Spinal cord (tissue), 10 donors: ENCODE results near the gene UBE2Q2. TPM values are rescaled to one million over a fixed set of nuclear protein-coding genes. Genes with fewer than 3 reads are reported as not detected.
A peak's percentile ranks its signal among the peaks of the same experiment; 100 is the strongest.
"Not testable (repeated sequence)": the region's sequence is repeated elsewhere in the genome, so short reads cannot be mapped to it uniquely, and the experiment has no call there.

Source experiments
- DNase-seq, 6 donors: peaks; one replicate each; pipeline versions ENCODE4 v3.0.0 to v3.0.0-alpha.2; 2013 to 2015; ENCODE audit warnings: low spot score in 6 of 6, low read depth in 4 of 6
- H3K27ac ChIP-seq: one replicate; pipeline ENCODE4 v1.5.1; 2013; ENCODE audit warnings: low read depth, low read length, control low read depth
- H3K27me3 ChIP-seq: one replicate; pipeline ENCODE4 v1.6.1; 2013; ENCODE audit warnings: low read length; ENCODE audit not compliant: control insufficient read depth, insufficient read depth
- H3K36me3 ChIP-seq: one replicate; pipeline ENCODE4 v1.6.1; 2013; ENCODE audit warnings: low read length; ENCODE audit not compliant: control insufficient read depth, insufficient read depth
- H3K4me1 ChIP-seq: one replicate; pipeline ENCODE4 v1.6.1; 2013; ENCODE audit warnings: low read length; ENCODE audit not compliant: control insufficient read depth, insufficient read depth
- H3K4me3 ChIP-seq: one replicate; pipeline ENCODE4 v1.5.1; 2013; ENCODE audit warnings: low read depth, low read length, control low read depth
- H3K9me3 ChIP-seq: one replicate; pipeline ENCODE4 v1.6.1; 2013; ENCODE audit warnings: low read length; ENCODE audit not compliant: control insufficient read depth, insufficient read depth
- WGBS: methylation state at CpG from one replicate; pipeline ENCODE4 v1.1.5; 2013; ENCODE audit warnings: missing lambda C conversion rate; ENCODE audit not compliant: insufficient coverage; 5-methylcytosine and 5-hydroxymethylcytosine counted together
- polyA plus RNA-seq, 2 donors: library from polyadenylated mRNA; unstranded; fragments of 120-200 nt; gene quantifications; one replicate each; pipeline ENCODE4 v1.2.1, GENCODE V29; 2013; ENCODE audit not compliant: insufficient read length in 2 of 2
- total RNA-seq, 2 donors: library from RNA; depleted of rRNA in 1 of 2; stranded (reverse); fragments of 120-200 nt in 1 of 2; fragments of >200 nt in 1 of 2; gene quantifications; one replicate each; pipeline versions ENCODE4 v1.2.3 to v1.2.4, GENCODE V29; 2013 to 2014
- donor health status: healthy.

Gene UBE2Q2
- total and polyA plus RNA-seq, 4 donors: 46.6 to 60.5 (median 56.1) TPM

DNA sequence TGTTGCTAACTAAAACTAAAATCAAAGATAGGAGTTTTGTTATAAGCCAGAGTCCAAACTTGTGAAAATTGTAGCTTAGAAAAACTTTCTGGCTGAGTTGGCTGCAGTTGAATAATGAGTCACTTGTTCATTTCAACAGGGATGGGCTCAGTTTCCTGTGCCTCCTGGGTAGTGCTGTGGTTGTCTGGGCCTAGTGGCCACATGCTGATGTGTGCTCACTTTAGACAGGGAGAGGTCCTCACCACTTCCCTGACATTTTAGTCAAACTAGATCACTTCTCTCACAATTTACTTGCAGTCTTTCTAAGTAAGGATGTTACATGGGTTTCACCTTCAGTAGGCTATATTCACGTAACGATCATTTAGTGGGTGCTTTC is 6.3 kb upstream of the UBE2Q2 start:
- WGBS: 100% methylated on average over 2 of the region's 2 CpGs
- H3K4me3 ChIP-seq: no peak overlapping the region
- H3K36me3 ChIP-seq: no peaks in the 10 kb centered on the region
- H3K27me3 ChIP-seq: no peaks in the 10 kb centered on the region
- DNase-seq: no peak
- no peak overlapping the region for H3K27ac ChIP-seq
- no peaks in the 10 kb centered on the region for H3K4me1 ChIP-seq
- H3K9me3 ChIP-seq: no peaks in the 10 kb centered on the region

DNA sequence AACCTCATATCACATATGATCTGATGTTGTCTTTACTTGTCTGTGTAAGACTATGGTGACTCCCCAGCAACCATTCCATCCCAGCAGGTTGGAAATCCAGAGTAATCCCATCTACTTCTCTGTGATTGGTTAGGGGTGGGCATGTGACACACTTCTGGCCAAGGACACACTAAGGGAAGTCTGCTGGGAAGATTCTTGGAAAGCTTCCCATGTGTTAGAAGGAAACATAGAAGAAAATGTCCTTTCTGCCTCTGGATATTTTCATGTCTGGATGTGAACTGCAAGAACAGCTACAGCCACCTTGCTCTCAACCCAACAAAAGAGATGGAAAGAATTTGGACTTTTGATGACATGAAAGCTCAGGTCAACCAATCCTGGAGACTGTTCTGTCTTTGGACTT is 2.6 kb upstream of the UBE2Q2 start:
- peak in 4 of 6 donors; percentile 8 to 75 (median 50) for DNase-seq
- peaks cover 14% of the 10 kb centered on the region for H3K4me1 ChIP-seq
- no peak overlapping the region for H3K27ac ChIP-seq
- no peaks in the 10 kb centered on the region for H3K27me3 ChIP-seq
- no peak overlapping the region for H3K4me3 ChIP-seq
- no peaks in the 10 kb centered on the region for H3K36me3 ChIP-seq
- H3K9me3 ChIP-seq: no peaks in the 10 kb centered on the region

DNA sequence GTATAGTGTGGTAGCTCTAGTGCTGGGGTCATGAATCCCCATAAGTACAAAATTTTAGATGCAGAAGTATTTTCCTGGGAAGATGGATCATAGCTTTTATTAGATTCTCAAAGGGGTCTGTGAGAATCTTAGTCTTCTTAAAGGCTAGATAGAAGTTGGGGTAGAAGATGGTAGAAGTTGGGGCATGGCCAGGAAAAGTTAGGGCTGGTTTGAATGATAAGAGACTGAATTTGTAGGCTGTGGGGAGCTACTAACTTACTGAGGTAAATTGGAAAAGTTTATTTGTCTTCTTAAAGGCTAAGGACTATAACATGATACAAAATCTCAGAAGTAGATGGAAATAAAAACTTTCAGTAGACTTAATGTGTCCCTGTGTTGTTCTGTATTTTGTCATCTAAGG is 1.6 kb upstream of the UBE2Q2 start:
- Histone ChIP-seq H3K4me1 (peaks cover 18% of the 10 kb centered on the region), H3K9me3 (no peaks in the 10 kb centered on the region), H3K36me3 (no peaks in the 10 kb centered on the region), H3K27me3 (no peaks in the 10 kb centered on the region), H3K27ac (no peak overlapping the region), H3K4me3 (no peak overlapping the region)
- DNase-seq: no peak

DNA sequence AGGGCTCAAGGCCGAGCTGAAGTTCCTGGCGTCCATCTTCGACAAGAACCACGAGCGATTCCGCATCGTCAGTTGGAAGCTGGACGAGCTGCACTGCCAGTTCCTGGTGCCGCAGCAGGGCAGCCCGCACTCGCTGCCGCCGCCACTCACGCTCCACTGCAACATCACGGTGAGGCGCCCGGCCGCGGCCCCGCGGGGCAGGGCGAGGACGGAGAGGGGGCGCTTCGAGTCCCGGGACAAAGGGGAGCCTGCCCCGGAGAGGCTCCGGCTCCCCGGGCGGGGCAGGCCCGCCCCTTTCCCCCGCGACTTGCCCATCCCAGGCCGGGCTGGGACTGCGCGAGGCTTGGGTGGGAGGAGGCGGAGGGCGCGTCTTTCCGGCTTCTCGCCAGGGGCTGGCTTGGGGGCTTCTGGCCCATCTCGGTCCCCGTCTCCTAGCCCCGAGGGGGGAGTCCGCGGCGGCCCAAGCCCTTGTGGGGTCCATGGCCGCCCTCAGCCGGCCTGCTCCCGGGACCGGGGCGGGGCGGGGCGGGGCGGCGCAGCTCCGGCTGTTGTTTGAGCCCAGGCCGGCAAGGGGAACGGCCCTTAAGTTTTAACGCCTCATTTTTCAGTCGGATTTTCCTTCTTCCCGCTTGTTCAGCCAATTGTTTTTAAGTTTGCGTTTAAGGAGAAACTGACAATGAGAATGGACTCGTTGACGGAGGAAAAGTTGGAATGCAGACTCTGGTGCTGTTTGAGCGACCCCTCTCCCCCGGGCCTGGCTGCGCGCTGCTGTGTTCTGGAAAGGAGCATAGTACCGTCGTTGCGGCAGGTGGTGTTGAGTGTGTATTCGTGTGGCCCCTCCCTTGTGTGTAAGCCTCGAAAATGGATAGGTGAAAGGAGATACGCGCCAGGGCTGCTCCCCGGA is 683 bp downstream of the UBE2Q2 start:
- no peaks in the 10 kb centered on the region for H3K36me3 ChIP-seq
- under 1% methylated on average over 68 of the region's 77 CpGs for WGBS
- peaks cover 18% of the 10 kb centered on the region for H3K4me1 ChIP-seq
- no peaks in the 10 kb centered on the region for H3K27me3 ChIP-seq
- peak; percentile 27 to 83 (median 44) for DNase-seq
- peak overlapping the region; percentile 82 for H3K27ac ChIP-seq
- H3K4me3 ChIP-seq: peak overlapping the region; percentile 52
- no peaks in the 10 kb centered on the region for H3K9me3 ChIP-seq

DNA sequence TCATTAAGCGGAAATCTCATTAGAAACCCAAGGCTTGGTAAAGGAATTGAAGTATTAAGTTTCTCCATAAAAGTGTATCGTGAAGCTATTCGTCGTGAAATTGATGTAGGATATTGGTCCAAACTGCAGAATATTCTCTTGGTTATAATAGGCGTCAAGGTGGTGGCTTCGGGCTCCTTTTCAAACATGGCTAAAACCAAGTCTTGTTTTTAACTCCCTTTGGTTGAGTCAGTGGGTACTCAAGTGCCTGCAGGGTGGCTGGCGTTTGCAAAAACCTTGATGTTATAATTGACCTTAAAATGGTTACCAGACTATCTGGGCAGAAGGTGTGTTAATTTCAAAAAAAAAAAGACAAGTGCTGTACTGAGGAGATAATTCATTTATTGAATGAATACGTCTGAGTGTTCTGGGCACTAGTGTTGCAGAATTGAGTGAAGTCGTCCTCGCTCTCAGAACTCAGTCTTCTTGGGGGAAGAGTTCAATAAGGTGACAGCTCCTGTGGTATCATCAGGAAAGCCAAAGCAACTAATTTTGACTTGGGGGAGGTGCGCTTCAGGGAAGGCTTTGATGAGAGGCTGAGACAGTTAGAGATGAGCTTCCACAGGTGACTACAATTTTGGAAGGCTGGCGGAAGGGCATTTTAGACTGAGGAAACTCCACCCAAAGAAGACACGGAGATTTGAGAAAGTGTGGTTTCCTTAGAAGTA is 1.5 kb downstream of the UBE2Q2 start:
- H3K36me3 ChIP-seq: no peaks in the 10 kb centered on the region
- H3K27me3 ChIP-seq: no peaks in the 10 kb centered on the region
- no peak for DNase-seq
- 25% methylated on average over 11 of the region's 13 CpGs for WGBS
- no peaks in the 10 kb centered on the region for H3K9me3 ChIP-seq
- peaks cover 18% of the 10 kb centered on the region for H3K4me1 ChIP-seq
- H3K4me3 ChIP-seq: peak overlapping the region; percentile 52
- peak overlapping the region; percentile 82 for H3K27ac ChIP-seq

DNA sequence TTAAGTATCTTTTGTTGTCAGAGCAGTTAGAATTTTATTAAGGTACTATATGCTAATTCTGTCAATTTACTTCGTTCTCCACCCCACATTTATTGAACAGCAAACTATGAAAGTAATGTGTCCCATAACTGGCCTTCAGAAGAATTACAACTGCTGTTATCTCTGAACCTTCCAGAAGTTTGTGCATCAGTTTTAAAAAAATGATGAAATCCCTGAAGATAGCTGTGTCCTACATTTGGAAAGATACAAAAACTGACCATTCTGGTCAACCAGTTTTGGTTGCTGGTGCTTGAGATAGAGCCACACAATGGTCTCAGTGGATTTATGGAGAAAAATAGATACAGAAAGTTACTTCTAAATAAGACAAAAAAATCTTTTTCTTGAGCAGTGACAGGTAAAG is 5.9 kb downstream of the UBE2Q2 start:
- Histone ChIP-seq H3K36me3 (no peaks in the 10 kb centered on the region), H3K27me3 (no peaks in the 10 kb centered on the region), H3K9me3 (no peaks in the 10 kb centered on the region), H3K4me3 (no peak overlapping the region), H3K27ac (no peak overlapping the region), H3K4me1 (peaks cover 13% of the 10 kb centered on the region)
- no CpG with 5 or more reads among the region's 1 CpG for WGBS
- no peak for DNase-seq

DNA sequence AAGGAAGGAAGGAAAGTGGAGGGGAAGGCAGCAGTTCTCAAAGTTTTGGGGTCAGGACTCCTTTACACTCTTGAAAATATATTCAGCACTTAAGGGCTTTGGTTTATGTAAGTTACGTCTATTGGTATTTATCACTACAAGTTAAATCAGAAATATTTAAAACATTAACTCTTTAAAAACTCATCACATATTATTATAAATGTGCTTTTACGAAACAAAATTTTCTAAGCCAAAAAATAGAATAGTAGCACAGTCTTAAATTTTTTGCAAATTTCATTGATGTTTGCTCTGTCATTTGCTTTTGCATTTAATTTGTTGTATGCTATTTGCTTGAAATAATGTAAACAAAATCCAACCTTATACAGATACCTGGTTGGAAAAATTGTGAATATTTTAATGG is 7.5 kb downstream of the UBE2Q2 start:
- H3K9me3 ChIP-seq: no peaks in the 10 kb centered on the region
- H3K27me3 ChIP-seq: no peaks in the 10 kb centered on the region
- peaks cover 3% of the 10 kb centered on the region for H3K36me3 ChIP-seq
- no peak for DNase-seq
- H3K4me3 ChIP-seq: no peak overlapping the region
- H3K4me1 ChIP-seq: peaks cover 4% of the 10 kb centered on the region
- H3K27ac ChIP-seq: no peak overlapping the region
- WGBS: no CpG with 5 or more reads among the region's 2 CpGs

DNA sequence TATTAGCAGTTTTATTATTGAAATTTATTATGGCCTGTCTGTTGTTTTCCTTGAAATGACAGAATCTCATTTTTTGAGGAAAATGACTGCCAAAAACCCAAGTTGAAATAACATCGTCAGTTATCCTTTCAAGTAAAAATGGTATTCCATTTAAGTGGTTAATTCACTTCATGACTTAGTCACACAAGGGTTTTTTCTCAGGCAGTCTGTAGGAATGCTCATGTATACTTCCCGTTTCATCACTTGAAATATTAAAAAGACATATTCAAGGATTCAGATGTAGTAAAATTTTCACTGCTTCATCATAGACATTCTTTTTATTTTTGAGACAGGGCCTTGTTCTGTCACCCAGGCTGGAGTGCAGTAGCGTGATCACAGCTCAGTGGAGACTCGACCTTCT is 8.3 kb downstream of the UBE2Q2 start:
- H3K4me1 ChIP-seq, H3K9me3 ChIP-seq, DNase-seq, H3K27me3 ChIP-seq, H3K27ac ChIP-seq, H3K36me3 ChIP-seq, H3K4me3 ChIP-seq: not testable (repeated sequence)
- no CpG with 5 or more reads among the region's 4 CpGs for WGBS

DNA sequence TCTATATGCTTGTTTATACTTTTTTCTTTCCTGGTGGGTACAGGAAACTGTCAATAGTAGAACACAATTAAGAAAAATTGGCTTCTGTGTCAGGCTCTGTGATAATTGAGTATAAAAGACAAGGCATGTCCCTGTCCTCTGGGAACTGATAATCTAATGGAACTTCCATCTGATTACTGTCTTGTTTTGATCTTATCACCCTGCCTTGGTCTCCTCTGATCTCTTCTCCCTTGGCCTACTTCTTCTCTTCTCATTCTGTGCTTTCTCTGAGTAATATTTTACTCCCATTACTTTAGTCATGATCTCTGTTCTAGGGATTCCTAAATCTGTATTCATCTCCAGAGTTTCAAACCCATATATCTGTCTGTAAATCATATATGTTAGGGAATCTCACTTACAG is 14.6 kb downstream of the UBE2Q2 start:
- no peaks in the 10 kb centered on the region for H3K9me3 ChIP-seq
- peaks cover 6% of the 10 kb centered on the region for H3K36me3 ChIP-seq
- H3K27ac ChIP-seq: no peak overlapping the region
- H3K4me1 ChIP-seq: no peaks in the 10 kb centered on the region
- H3K4me3 ChIP-seq: no peak overlapping the region
- DNase-seq: no peak
- H3K27me3 ChIP-seq: no peaks in the 10 kb centered on the region
